ENCODE data around the gene RFXAP. TPM values are rescaled to one million over a fixed set of nuclear protein-coding genes. Genes with fewer than 3 reads are reported as not detected.
"Not testable (repeated sequence)": the region's sequence is repeated elsewhere in the genome, so short reads cannot be mapped to it uniquely, and the experiment has no call there.

The RFXAP gene
- total RNA-seq, 1 donor, result 2.6 TPM

DNA sequence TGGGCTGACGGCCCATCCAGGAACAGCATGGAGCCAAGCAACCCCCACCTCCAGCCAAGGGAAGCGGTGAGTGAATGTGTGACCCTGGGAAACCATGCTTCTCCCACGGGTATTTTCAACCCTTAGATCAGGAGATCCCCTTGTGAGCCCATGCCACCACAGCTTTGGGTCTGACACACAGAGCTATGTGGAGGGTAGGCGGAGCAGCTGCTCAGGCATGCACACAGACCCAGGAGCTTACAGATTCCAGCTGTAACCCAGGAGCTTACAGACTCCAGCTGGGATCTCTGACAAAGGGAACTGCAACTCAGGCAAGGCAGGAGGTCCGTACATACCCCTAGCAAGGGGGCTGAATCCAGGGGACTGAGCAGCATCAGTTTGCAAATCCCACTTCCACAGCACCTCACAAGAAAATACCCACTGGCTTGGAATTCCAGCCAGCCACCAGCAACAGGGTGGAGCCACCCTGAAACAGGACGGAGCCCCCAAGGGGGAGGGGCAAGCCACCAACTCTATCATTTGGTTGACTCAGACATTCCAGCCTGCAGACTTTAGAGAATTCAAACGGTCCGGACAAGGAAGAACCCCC is 40.8 kb upstream of the RFXAP start:
- peak; percentile 41 for DNase-seq (ENCODE audit: low read depth)
- peak overlapping the region; percentile 34 for H3K4me3 ChIP-seq (ENCODE audit: low read depth, low read length)
- TF ChIP-seq, protein P1, sequence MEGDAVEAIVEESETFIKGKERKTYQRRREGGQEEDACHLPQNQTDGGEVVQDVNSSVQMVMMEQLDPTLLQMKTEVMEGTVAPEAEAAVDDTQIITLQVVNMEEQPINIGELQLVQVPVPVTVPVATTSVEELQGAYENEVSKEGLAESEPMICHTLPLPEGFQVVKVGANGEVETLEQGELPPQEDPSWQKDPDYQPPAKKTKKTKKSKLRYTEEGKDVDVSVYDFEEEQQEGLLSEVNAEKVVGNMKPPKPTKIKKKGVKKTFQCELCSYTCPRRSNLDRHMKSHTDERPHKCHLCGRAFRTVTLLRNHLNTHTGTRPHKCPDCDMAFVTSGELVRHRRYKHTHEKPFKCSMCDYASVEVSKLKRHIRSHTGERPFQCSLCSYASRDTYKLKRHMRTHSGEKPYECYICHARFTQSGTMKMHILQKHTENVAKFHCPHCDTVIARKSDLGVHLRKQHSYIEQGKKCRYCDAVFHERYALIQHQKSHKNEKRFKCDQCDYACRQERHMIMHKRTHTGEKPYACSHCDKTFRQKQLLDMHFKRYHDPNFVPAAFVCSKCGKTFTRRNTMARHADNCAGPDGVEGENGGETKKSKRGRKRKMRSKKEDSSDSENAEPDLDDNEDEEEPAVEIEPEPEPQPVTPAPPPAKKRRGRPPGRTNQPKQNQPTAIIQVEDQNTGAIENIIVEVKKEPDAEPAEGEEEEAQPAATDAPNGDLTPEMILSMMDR (IDR thresholded peaks at IDR 0.05; ENCODE audit: insufficient read depth, low read depth, low read length), result no peak

DNA sequence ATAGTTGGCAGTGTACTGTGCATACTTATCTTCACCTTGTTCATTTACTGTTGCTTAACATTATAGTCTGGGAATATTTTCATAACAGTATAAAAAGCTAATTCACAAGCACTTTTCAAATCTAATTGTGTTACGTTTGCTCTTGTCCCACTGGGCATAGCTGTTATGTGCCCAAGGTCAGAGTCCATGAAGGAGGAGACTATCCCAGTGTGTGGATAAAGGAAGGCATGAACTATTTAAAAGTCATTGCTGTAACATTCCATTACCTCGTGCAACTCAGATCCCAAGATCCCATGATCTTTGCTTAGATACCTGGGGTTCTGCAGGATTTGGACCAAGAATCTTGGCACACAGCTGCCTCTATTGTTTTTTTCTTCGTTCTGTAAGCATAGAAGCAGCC is 35.1 kb upstream of the RFXAP start:
- TF ChIP-seq, protein P1 (IDR thresholded peaks at IDR 0.05; ENCODE audit: insufficient read depth, low read depth, low read length), result no peak
- no peak overlapping the region for H3K4me3 ChIP-seq (ENCODE audit: low read depth, low read length)
- DNase-seq (ENCODE audit: low read depth), result no peak

DNA sequence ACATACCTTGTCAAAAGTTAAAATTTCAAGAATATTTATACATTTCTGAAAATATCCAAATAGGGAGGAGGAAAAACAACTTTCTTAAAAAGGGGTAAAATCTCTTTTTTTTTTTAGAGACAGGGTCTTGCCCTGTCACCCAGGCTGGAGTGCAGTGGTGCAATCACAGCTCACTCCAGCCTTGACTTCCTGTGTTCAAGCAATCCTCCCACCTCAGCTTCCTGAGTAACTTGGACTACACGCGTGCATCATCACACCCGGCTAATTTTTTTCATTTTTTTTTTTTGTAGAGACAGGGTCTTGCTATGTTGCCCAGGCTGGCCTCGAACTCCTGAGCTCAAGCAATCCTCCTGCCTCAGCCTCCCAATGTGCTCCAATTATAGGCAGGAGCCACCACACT is 32.8 kb upstream of the RFXAP start:
- H3K4me3 ChIP-seq (ENCODE audit: low read depth, low read length); DNase-seq (ENCODE audit: low read depth): not testable (repeated sequence)

DNA sequence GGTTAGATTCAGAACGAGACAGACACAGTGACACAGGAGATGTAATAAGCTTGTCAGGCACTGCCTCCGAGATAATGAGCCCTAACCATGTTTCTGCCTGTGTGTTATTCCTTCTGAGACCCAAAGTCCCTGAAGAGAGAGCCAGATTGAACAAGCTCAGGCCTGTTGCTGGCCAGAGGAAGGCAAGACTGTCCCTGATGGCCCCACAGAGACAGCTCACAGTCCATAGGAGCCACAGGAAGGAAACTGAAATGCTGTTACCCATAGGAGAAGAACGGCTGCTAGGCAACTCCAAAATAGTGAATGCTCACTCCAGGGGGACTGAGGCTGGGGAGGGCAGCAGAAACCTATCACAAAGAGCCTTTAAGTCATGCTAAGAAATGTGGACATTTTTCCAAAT is 31.8 kb upstream of the RFXAP start:
- H3K4me3 ChIP-seq (ENCODE audit: low read depth, low read length), result no peak overlapping the region
- no peak for DNase-seq (ENCODE audit: low read depth)
- TF ChIP-seq, protein P1 (IDR thresholded peaks at IDR 0.05; ENCODE audit: insufficient read depth, low read depth, low read length), result no peak

DNA sequence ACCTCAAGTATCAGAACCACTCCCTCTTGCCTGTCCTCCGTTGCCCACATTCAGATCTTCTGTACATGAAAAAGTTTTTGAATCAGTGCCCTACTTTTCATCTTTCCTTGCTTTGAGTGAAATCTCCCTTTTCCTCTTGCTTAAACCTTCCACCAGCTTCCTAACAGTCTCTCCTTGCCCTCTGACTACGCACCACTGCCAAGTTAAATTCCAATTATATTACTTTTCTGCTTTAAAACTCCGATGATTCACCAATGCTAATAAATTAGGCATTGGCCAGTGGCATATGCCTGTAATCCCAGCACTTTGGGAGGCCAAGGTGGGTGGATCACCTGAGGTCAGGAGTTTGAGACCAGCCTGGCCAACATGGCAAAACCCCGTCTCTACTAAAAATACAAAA is 30.7 kb upstream of the RFXAP start:
- TF ChIP-seq, protein P1 (IDR thresholded peaks at IDR 0.05; ENCODE audit: insufficient read depth, low read depth, low read length), result no peak
- H3K4me3 ChIP-seq (ENCODE audit: low read depth, low read length), result no peak overlapping the region
- DNase-seq (ENCODE audit: low read depth), result no peak

DNA sequence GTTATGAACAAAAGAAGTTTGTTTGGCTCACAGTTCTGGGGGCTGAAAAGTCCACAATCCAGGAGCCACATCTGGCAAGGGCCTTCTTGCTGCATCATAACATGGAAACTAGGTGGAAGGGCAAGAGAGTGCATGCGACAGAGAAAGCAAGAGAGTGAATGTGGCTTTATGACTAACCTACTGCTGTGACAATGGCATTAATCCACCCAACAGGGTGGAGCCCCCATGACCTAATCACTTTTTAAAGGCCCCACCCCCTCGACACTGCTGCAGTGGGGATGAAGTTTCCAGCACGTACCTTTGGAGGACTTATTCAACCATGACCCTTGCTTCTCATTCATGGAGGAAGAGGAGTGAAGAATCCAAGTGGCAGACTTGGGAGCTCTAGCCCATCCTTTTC is 30.0 kb upstream of the RFXAP start:
- no peak for DNase-seq (ENCODE audit: low read depth)
- no peak overlapping the region for H3K4me3 ChIP-seq (ENCODE audit: low read depth, low read length)
- TF ChIP-seq, protein P1 (IDR thresholded peaks at IDR 0.05; ENCODE audit: insufficient read depth, low read depth, low read length), result no peak

DNA sequence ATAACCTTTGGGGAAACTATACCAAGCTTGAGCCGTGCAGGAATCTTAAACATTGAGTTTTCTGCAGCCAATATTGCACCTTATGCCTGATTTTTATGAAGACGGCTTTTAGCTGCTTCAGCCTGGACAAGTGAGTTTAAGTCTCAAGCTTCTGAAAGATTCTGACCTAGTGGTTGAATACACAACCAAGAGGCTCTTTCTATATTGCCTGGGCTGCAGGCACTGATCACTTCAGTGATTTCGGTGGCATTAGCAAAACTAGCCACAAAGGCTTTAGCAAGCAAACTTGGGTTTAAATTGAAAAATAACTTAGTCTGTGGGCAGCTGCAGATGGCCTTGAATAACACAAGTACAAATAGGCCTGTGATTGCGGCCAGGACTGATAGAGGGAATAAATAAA is 29.3 kb upstream of the RFXAP start:
- no peak for DNase-seq (ENCODE audit: low read depth)
- TF ChIP-seq, protein P1 (IDR thresholded peaks at IDR 0.05; ENCODE audit: insufficient read depth, low read depth, low read length), result no peak
- no peak overlapping the region for H3K4me3 ChIP-seq (ENCODE audit: low read depth, low read length)
